ENCODE measurements around the gene SPEM3.

Gene SPEM3

GRCh38 chr17:7408863-7409262 is 19.8 kb upstream of the SPEM3 start:
- no peak overlapping the region for H3K27ac ChIP-seq
- no peaks in the 10 kb centered on the region for H3K9me3 ChIP-seq
- TF ChIP-seq Cebpa-rat (IDR thresholded peaks at IDR 0.05): no peak
- H3K27me3 ChIP-seq: no peaks in the 10 kb centered on the region
- no peaks in the 10 kb centered on the region for H4K20me1 ChIP-seq
- no peak overlapping the region for H3K9ac ChIP-seq
- H3K36me3 ChIP-seq: peaks cover 27% of the 10 kb centered on the region
- no peak overlapping the region for H3K4me2 ChIP-seq
- H3K4me1 ChIP-seq: peaks cover 35% of the 10 kb centered on the region
- no peak overlapping the region for H3K4me3 ChIP-seq

GRCh38 chr17:7409716-7410115 is 18.9 kb upstream of the SPEM3 start:
- Histone ChIP-seq H3K9ac (no peak overlapping the region), H3K9me3 (no peaks in the 10 kb centered on the region), H4K20me1 (no peaks in the 10 kb centered on the region), H3K4me1 (peaks cover 37% of the 10 kb centered on the region), H3K36me3 (peaks cover 31% of the 10 kb centered on the region), H3K4me2 (no peak overlapping the region), H3K4me3 (no peak overlapping the region), H3K27me3 (no peaks in the 10 kb centered on the region), H3K27ac (no peak overlapping the region)
- no peak for TF ChIP-seq Cebpa-rat (IDR thresholded peaks at IDR 0.05)

GRCh38 chr17:7410634-7411426 is 17.8 kb upstream of the SPEM3 start:
- peaks cover 42% of the 10 kb centered on the region for H3K36me3 ChIP-seq
- H3K4me3 ChIP-seq: no peak overlapping the region
- no peaks in the 10 kb centered on the region for H3K9me3 ChIP-seq
- TF ChIP-seq Cebpa-rat (IDR thresholded peaks at IDR 0.05): no peak
- no peaks in the 10 kb centered on the region for H4K20me1 ChIP-seq
- H3K9ac ChIP-seq: no peak overlapping the region
- no peaks in the 10 kb centered on the region for H3K27me3 ChIP-seq
- peaks cover 30% of the 10 kb centered on the region for H3K4me1 ChIP-seq
- H3K4me2 ChIP-seq: no peak overlapping the region
- no peak overlapping the region for H3K27ac ChIP-seq

- Histone ChIP-seq H3K27me3 (no peaks in the 10 kb centered on the region), H3K9ac (no peak overlapping the region), H3K4me1 (peaks cover 25% of the 10 kb centered on the region), H3K9me3 (no peaks in the 10 kb centered on the region), H3K36me3 (peaks cover 47% of the 10 kb centered on the region), H3K4me2 (no peak overlapping the region), H4K20me1 (no peaks in the 10 kb centered on the region), H3K4me3 (no peak overlapping the region), H3K27ac (no peak overlapping the region)
- TF ChIP-seq Cebpa-rat (IDR thresholded peaks at IDR 0.05): no peak
Observed at GRCh38 chr17:7411427-7411750, 17.3 kb upstream of the SPEM3 start.

- Histone ChIP-seq H3K27me3 (no peaks in the 10 kb centered on the region), H3K4me3 (0 out of 2 replicates have a peak overlapping the region, but pooled peaks have one; percentile 22), H3K4me1 (peaks cover 16% of the 10 kb centered on the region), H3K9me3 (no peaks in the 10 kb centered on the region), H4K20me1 (no peaks in the 10 kb centered on the region), H3K36me3 (peaks cover 57% of the 10 kb centered on the region), H3K27ac (peak overlapping the region; percentile 66), H3K4me2 (peak overlapping the region; percentile 78), H3K9ac (peak overlapping the region; percentile 68)
- TF ChIP-seq Cebpa-rat (IDR thresholded peaks at IDR 0.05): no peak
Observed at GRCh38 chr17:7413346-7413985, 15.2 kb upstream of the SPEM3 start.

- Histone ChIP-seq H3K4me1 (peaks cover 16% of the 10 kb centered on the region), H3K9ac (no peak overlapping the region), H3K36me3 (peaks cover 44% of the 10 kb centered on the region), H3K4me2 (no peak overlapping the region), H3K27ac (no peak overlapping the region), H3K9me3 (no peaks in the 10 kb centered on the region), H4K20me1 (no peaks in the 10 kb centered on the region), H3K4me3 (no peak overlapping the region), H3K27me3 (no peaks in the 10 kb centered on the region)
- TF ChIP-seq Cebpa-rat (IDR thresholded peaks at IDR 0.05): no peak
Observed at GRCh38 chr17:7414837-7415236, 13.8 kb upstream of the SPEM3 start.

GRCh38 chr17:7415784-7416183 is 12.9 kb upstream of the SPEM3 start:
- peaks cover 16% of the 10 kb centered on the region for H3K4me1 ChIP-seq
- no peak overlapping the region for H3K27ac ChIP-seq
- H3K27me3 ChIP-seq: no peaks in the 10 kb centered on the region
- no peak for TF ChIP-seq Cebpa-rat (IDR thresholded peaks at IDR 0.05)
- H4K20me1 ChIP-seq: no peaks in the 10 kb centered on the region
- H3K36me3 ChIP-seq: peaks cover 34% of the 10 kb centered on the region
- no peak overlapping the region for H3K4me2 ChIP-seq
- H3K9me3 ChIP-seq: no peaks in the 10 kb centered on the region
- no peak overlapping the region for H3K4me3 ChIP-seq
- H3K9ac ChIP-seq: no peak overlapping the region

GRCh38 chr17:7416323-7416722 is 12.3 kb upstream of the SPEM3 start:
- H4K20me1 ChIP-seq: no peaks in the 10 kb centered on the region
- no peak overlapping the region for H3K4me3 ChIP-seq
- no peak overlapping the region for H3K9ac ChIP-seq
- H3K4me2 ChIP-seq: no peak overlapping the region
- H3K36me3 ChIP-seq: peaks cover 33% of the 10 kb centered on the region
- H3K27me3 ChIP-seq: no peaks in the 10 kb centered on the region
- H3K27ac ChIP-seq: no peak overlapping the region
- peaks cover 16% of the 10 kb centered on the region for H3K4me1 ChIP-seq
- H3K9me3 ChIP-seq: no peaks in the 10 kb centered on the region
- TF ChIP-seq Cebpa-rat (IDR thresholded peaks at IDR 0.05): no peak

- Histone ChIP-seq H3K27me3 (no peaks in the 10 kb centered on the region), H3K4me3 (no peak overlapping the region), H3K9me3 (no peaks in the 10 kb centered on the region), H3K36me3 (peaks cover 33% of the 10 kb centered on the region), H4K20me1 (no peaks in the 10 kb centered on the region), H3K4me1 (peaks cover 16% of the 10 kb centered on the region), H3K27ac (no peak overlapping the region), H3K4me2 (no peak overlapping the region), H3K9ac (no peak overlapping the region)
- no peak for TF ChIP-seq Cebpa-rat (IDR thresholded peaks at IDR 0.05)
Observed at GRCh38 chr17:7417056-7417655, 11.5 kb upstream of the SPEM3 start.

GRCh38 chr17:7418472-7419152 is 10.0 kb upstream of the SPEM3 start:
- Histone ChIP-seq H3K27me3 (no peaks in the 10 kb centered on the region), H3K9me3 (no peaks in the 10 kb centered on the region), H3K36me3 (peaks cover 33% of the 10 kb centered on the region), H3K4me1 (peaks cover 5% of the 10 kb centered on the region), H3K4me3 (no peak overlapping the region), H3K4me2 (no peak overlapping the region), H3K27ac (no peak overlapping the region), H3K9ac (no peak overlapping the region), H4K20me1 (no peaks in the 10 kb centered on the region)
- TF ChIP-seq Cebpa-rat (IDR thresholded peaks at IDR 0.05): no peak
